GM21360 (cell line): ENCODE measurements around the gene ANKRD10.

Experiments
- ATAC-seq: cut with Tn5 transposase; IDR thresholded peaks from one replicate; pipeline ENCODE4 v1.9.1; 2021; ENCODE audit warnings: mild to moderate bottlenecking, moderate library complexity; ENCODE audit not compliant: unreplicated experiment

ANKRD10 gene

DNA sequence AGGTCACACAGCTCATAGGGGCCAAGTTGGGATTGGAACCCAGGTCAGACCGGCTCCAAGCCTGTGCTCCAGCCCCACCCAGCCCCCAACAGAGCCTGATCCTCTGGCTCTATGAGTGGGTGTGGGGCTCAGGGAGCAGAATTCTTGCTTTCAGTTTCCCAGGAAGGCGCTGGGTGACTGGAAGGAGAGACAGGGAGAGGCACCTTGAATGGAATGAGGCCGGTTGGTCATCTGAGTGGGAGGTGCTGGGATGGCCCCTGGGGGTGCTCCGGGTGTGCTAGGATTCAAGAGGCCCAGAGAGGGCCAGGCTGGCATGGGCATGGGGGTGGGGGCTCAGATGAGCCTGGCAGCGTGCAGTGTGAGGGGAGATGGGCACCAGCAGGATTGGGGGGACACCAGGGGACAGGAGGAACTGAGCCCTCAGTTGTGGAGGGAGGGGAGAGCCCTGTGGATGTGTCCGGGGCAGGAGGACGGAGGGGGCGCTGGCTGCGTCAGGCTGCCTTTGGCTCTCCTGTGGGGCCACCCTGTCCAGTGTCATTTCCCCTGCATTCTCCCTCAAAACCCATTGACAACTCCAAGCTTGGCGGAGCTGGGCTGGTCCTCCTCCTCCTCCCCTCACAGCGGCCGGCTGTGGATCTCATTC is 31.2 kb upstream of the ANKRD10 start:
- ATAC-seq = no peak

- no peak for ATAC-seq
Observed at GRCh38 chr13:110944968-110945927, 30.4 kb upstream of the ANKRD10 start.

DNA sequence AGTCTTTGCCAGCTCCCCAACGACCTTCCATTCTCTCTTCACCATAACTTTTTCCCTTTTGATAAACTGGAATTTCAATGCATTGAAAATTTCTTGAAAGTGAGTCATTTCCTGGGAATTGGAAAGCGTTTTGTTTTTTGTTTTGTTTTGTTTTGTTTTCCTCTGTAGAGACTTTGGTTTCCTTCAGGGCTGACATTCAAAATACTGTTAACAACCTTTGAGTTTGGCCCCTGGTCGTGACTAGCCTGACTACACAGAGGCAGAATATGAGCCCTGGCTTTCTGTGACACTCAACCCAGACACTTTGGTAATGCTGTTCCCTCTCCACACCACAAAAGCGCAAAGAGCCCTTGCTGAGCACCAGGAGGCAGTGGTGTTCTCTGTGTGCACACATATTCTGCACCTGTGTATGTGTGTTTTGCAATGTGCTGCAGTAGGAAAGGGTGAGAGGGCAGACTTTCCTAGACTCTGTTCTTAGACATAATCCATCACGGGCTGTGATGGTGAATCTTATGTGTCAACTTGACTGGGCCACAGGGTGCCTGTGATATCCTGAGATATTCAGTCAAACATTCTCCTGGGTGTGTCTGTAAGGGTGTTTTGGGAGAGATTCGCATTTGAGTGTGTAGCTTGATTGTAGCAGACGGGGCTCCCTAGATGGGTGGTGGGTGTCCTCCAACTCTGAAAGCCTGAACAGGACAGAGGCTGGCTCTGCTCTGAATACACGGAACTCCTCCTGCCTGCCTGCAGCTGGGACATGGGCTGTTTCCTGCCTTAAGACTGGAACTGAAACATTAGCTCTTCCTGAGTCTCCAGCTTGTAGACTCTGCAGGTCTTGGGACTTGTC is 29.5 kb upstream of the ANKRD10 start:
- ATAC-seq = peak; percentile 77

DNA sequence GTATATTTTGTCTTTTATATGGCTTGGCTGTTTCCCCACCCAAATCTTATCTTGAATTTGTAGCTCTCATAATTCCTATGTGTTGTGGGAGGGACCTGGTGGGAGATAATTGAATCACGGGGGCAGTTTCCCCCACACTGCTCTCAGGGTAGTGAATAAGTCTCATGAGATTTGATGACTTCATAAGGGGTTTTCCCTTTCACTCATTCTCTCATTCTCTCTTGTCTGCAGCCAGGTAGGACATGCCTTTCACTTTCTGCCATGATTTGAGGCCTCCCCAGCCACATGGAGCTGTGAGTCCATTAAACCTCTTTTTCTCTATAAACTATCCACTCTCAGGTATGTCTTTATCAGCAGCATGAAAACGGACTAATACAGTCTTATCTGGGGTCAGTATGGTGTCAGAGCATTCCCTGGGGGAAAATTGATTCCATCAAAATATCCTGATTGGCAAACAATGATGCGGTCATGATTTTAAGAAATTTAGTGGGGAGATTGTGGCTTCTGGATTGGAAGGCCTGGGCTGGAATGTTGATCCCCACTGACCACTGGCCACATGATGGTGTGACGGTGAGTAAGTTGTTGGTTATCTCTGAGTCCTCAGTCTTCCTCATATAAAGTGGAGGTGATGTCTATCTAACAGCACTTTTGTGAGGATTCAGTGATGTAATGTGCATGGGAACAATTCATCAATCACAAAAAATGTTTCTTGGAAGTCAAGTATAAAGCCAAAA is 27.5 kb upstream of the ANKRD10 start:
- peak; percentile 67 for ATAC-seq

- no peak for ATAC-seq
Observed at GRCh38 chr13:110938662-110939421, 24.0 kb upstream of the ANKRD10 start.

GRCh38 chr13:110937511-110938285 is 22.8 kb upstream of the ANKRD10 start:
- ATAC-seq = no peak

DNA sequence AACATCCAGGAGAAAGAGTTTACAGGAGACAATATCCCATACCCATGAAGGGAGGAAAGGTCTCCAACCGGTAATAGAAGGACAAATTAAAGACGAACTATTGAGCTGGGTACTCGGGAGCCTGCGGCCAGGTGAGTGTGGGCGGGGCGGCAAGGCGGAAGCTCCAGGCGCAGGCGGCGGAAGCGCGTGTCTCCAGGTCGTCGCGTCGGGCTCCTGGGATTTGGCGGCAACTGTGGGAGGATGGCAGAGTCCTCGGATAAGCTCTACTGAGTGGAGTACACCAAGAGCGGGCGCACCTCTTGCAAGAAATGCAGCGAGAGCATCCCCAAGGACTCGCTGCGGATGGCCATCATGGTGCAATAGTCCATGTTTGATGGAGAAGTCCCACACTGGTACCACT is 21.6 kb upstream of the ANKRD10 start:
- no peak for ATAC-seq

GRCh38 chr13:110932588-110932987 is 17.7 kb upstream of the ANKRD10 start:
- ATAC-seq = no peak

DNA sequence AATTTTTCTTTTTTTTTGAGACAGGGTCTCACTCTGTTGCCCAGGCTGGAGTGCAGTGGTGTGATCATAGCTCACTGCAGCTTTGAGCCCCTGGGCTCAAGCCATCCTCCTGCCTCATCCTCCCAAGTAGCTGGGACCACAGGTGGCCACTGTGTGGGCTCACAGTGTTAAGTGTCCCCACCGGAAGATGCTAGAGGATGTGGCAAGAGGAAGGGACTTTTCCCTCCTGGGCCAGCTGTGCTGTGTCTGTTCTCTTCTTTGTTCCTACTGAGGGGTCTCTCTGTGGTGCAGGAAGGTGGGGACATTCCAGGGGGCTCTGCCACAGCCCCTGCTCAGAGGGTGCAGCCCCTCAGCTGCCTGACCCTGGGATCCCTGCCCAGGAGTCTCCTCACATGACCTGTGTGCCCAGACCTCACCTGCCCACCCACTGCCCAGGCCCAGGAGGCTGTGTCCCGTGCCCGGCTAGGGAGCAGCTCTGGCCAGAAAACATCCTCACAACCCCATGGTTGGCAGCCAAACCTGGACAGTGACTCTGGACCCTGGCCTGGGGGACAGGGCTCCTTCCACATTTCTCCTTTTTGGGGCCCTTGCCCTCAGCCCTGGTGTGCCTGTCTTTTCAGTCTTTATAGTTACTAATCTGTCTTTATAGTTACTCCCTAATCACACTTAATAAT is 14.4 kb upstream of the ANKRD10 start:
- no peak for ATAC-seq

DNA sequence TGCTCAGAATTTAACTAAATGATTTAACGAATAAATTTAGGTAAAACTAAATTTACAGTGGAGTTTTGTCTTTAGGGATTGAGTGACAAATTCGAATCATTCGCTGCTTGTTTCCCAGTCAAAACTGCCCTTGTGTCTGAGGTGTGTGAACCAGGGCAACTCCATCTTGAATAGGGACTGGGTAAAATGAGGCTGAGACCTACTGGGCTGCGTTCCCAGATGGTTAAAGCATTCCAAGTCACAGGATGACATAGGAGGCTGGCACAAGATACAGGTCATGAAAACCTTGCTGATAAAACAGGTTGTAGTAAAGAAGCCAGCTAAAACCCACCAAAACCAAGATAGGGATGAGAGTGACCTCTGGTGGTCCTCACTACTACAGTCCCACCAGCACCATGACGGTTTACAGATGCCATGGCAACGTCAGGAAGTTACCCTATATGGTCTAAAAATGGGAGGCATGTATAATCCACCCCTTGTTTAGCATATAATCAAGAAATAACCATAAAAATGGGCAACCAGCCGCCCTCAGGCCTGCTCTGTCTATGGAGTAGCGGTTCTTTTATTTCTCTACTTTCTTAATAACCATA is 10.2 kb upstream of the ANKRD10 start:
- ATAC-seq = no peak

- no peak for ATAC-seq
Observed at GRCh38 chr13:110924639-110924934, 9.7 kb upstream of the ANKRD10 start.

DNA sequence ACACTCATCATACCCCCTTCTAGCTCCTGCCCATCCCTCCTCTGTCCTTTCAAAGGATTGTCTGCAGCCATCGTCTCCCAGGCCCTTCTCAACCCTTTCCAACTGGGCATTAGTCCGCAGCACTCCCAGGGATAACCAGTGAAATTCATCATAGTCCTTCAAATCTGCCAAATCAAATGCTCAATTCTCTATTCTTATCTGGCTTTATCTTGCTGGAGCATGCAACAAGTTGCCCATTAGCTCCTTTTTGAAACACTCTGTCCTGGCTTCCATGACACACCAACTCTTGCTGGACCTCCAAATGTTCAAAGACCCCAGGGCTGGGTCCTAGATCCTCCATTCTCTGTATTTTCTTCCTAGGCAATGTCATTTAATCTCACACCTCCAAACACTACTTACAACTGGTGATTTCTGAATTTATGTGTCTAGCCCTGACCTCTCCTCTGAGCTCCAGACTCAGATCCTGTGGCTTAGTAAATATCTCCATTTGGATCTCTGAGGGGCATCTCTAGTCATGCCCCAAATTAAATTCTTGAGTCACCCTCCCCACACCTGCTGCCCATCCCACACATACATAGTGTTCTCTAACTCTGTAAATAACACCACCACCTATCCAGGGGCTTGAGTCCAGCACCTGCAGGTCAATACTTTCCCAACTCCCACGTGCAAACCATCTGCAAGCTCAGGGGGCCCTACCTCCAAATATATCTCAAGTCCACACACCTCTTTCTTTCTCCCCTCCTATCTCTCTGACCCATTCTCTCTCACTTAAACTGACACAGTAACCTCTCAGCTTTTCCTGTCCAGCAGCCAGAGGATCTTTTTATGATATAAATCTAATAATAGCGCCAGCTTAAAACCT is 9.1 kb upstream of the ANKRD10 start:
- ATAC-seq = no peak

GRCh38 chr13:110923086-110923485 is 8.2 kb upstream of the ANKRD10 start:
- ATAC-seq = no peak

DNA sequence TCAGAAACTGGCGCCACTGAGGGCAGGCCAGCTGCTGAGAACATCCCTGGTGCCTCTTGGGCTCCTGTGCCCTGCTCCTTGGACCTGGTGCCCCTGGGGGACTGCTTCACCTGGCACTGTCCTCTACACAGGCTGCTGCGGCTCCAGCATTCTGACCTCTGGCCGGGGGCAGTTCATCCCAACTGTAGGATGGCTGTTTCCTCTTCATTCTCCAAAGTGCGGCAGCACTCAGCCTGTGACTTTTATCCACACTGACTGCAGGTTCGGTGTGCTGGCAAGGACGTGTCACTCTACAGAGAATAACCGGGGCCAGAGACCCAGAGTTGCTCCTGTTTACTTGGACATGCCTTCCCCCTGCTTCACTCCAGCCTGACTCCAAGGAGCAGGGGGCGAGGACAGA is 7.6 kb upstream of the ANKRD10 start:
- no peak for ATAC-seq

- ATAC-seq = no peak
Observed at GRCh38 chr13:110921695-110922094, 6.8 kb upstream of the ANKRD10 start.

DNA sequence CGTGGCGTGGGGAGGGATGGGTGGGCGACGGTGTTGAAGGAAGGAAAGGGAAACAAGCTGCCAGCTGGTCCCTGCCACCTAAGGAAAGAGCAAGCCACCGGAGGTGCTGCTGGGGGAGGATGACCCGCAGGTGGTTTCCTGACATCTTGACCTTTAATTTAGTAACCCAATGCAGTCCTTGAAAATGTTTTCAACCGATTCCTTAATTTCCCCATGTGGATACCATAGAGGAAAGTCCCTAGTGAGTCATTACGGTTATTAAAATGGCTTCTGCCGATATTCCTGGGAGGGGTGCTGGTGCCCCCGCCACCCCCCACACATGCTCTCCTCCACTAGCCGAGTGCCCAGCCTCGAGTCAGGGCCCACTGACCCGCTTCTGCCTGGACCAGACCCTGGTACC is 6.3 kb upstream of the ANKRD10 start:
- no peak for ATAC-seq

DNA sequence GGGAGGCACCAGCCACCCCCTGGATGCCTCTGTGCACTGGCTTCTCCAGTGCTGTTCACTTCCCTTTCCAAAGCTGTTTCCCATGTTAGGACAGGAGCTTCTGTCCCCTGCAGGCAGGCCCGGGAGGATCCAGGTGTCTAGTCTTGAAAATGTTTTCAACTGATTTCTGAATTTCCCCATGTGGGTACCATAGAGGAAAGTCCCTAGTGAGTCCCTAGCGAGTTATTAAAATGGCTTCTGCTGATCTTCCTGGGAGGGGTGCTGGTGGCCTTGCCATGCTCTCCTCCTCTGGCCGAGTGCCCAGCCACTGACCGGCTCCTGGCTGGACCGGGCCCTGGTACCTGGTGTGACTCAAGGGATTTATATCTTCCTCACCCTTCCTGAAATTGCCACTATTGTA is 5.2 kb upstream of the ANKRD10 start:
- no peak for ATAC-seq
